HL-60 (cell line): ENCODE measurements around the gene DNAJA2.
"Not testable (repeated sequence)": the region's sequence is repeated elsewhere in the genome, so short reads cannot be mapped to it uniquely, and the experiment has no call there.

Experiments
- CTCF ChIP-seq: IDR thresholded peaks from one replicate; pipeline ENCODE4 v1.5.1; 2011; ENCODE audit warnings: low read length, control low read depth, inconsistent platforms; ENCODE audit not compliant: insufficient read depth
- GABPA ChIP-seq: IDR thresholded peaks from 2 replicates; pipeline ENCODE4 v1.6.1; 2012; ENCODE audit warnings: low read depth
- POLR2AphosphoS5 ChIP-seq: IDR thresholded peaks from 2 replicates; pipeline ENCODE4 v1.6.1; 2012; ENCODE audit warnings: low read depth
- REST ChIP-seq: IDR thresholded peaks from 2 replicates; pipeline ENCODE4 v1.6.1; 2012; ENCODE audit warnings: low read depth; ENCODE audit not compliant: insufficient replicate concordance

- not testable (repeated sequence) for TF ChIP-seq CTCF, POLR2AphosphoS5, REST, GABPA
Measured at GRCh38 chr16:47010812-47011211, 37.3 kb upstream of the DNAJA2 start.
